Smooth muscle cell (in vitro differentiated cells): ENCODE results near the gene NKD1. TPM values are rescaled to one million over a fixed set of nuclear protein-coding genes. Genes with fewer than 3 reads are reported as not detected.

Experiments
- DNase-seq: peaks from one replicate; lab custom pipeline; 2025; ENCODE audit not compliant: unreplicated experiment; lab: John Stamatoyannopoulos, UW
- H2AFZ ChIP-seq: fragments of 200-600 bp; sonication (generic); 2 replicates; pipeline ENCODE4 v1.6.0; 2016; ENCODE audit warnings: antibody characterized with exemption, low read depth, mild to moderate bottlenecking
- H3F3A ChIP-seq: fragments of 200-600 bp; sonication (generic); 2 replicates; pipeline ENCODE4 v1.6.0; 2017; ENCODE audit warnings: antibody characterized with exemption, low read depth
- H3K27ac ChIP-seq: fragments of 200-600 bp; sonication (generic); 2 replicates; pipeline ENCODE4 v1.5.1; 2016; ENCODE audit warnings: low read depth, mild to moderate bottlenecking
- H3K27me3 ChIP-seq: fragments of 200-600 bp; sonication (generic); 2 replicates; pipeline ENCODE4 v1.6.1; 2016; ENCODE audit warnings: low read depth, mild to moderate bottlenecking
- H3K36me3 ChIP-seq: fragments of 200-600 bp; sonication (generic); 2 replicates; pipeline ENCODE4 v1.5.1; 2016; ENCODE audit warnings: low read depth
- H3K4me1 ChIP-seq: fragments of 200-600 bp; sonication (generic); 2 replicates; pipeline ENCODE4 v1.5.1; 2016; ENCODE audit warnings: low read depth
- H3K4me2 ChIP-seq: fragments of 200-600 bp; sonication (generic); 2 replicates; pipeline ENCODE4 v1.6.0; 2016; ENCODE audit warnings: mild to moderate bottlenecking
- H3K4me3 ChIP-seq: fragments of 200-600 bp; sonication (generic); 2 replicates; pipeline ENCODE4 v1.5.1; 2016; ENCODE audit warnings: mild to moderate bottlenecking
- H3K79me2 ChIP-seq: fragments of 200-600 bp; sonication (generic); 2 replicates; pipeline ENCODE4 v1.6.0; 2016; ENCODE audit warnings: low read depth, mild to moderate bottlenecking
- H3K9ac ChIP-seq: fragments of 200-600 bp; sonication (generic); 2 replicates; pipeline ENCODE4 v1.6.0; 2016; ENCODE audit warnings: low read depth
- H3K9me3 ChIP-seq: fragments of 200-600 bp; sonication (generic); replicated peaks from 2 replicates; pipeline ENCODE4 v1.5.1; 2016; ENCODE audit warnings: low read depth
- H4K20me1 ChIP-seq: fragments of 200-600 bp; sonication (generic); 2 replicates; pipeline ENCODE4 v1.6.0; 2016; ENCODE audit warnings: low read depth
- WGBS: methylation state at CpG from one replicate; pipeline ENCODE4 v1.1.7; 2016; ENCODE audit warnings: low lambda C conversion rate; 5-methylcytosine and 5-hydroxymethylcytosine counted together
- polyA plus RNA-seq: library from polyadenylated mRNA; unstranded; fragments of >200 nt; fragmentation: Nextera tagmentation; extraction: Ambion mirVana; gene quantifications from 2 replicates; pipeline ENCODE4 v1.2.1, GENCODE V29; 2016
- total RNA-seq: library from RNA; depleted of rRNA; stranded (reverse); fragments of >200 nt; gene quantifications from 2 replicates; pipeline ENCODE4 v1.2.3, GENCODE V29; 2014
- TF ChIP-seq, protein P1 (sequence below): fragments of 200-600 bp; sonication (generic); IDR thresholded peaks from 2 replicates; pipeline ENCODE4 v1.5.1; 2017; ENCODE audit warnings: borderline replicate concordance, mild to moderate bottlenecking, antibody characterized with exemption; ENCODE audit not compliant: insufficient read depth, poor library complexity, severe bottlenecking

Gene NKD1
- total and polyA plus RNA-seq, 2 experiments from 2014 or later: 4.5 to 18.8 TPM

DNA sequence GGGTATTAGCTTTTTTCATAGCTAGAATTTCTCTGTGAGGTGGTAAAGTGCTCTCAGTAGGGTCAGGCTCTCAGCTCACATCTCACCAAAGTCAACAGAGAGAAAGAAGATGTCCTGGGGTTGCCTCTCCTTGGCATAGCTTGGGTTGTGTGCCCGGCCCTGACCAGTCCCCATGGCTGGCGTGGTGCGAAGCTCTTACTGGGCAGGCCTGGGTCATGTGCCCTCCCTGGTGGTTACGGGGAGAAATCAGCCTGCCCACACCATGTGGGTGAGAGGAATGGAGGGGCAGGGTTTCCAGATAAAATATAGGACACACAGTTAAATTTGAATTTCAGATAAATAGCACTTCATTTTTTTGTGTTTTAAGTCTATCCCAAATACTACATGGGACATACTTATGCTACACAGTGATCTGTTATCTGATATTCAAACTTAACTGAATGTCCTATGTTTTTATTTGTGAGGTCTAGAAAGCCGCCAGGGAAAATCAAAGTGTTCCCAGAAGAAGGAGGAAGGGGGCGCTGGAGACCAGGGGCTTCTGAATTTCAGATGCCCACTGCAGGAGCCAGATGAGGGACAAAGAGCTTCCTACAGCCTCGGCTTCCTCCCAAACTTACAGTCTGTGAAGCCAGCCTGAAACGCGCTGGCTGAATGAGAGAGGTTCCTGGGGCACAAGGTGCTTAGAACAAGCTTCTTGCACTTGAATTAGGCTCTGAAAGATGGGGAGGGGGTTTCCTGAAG is 45.4 kb downstream of the NKD1 start:
- Histone ChIP-seq H3F3A (no peaks in the 10 kb centered on the region), H4K20me1 (no peaks in the 10 kb centered on the region), H3K79me2 (no peaks in the 10 kb centered on the region), H3K9me3 (no peaks in the 10 kb centered on the region), H3K27me3 (no peaks in the 10 kb centered on the region), H3K4me2 (no peak overlapping the region), H3K36me3 (no peaks in the 10 kb centered on the region), H3K4me1 (peaks cover 7% of the 10 kb centered on the region), H2AFZ (no peak overlapping the region), H3K4me3 (no peak overlapping the region), H3K27ac (no peak overlapping the region), H3K9ac (no peak overlapping the region)
- TF ChIP-seq, protein P1, sequence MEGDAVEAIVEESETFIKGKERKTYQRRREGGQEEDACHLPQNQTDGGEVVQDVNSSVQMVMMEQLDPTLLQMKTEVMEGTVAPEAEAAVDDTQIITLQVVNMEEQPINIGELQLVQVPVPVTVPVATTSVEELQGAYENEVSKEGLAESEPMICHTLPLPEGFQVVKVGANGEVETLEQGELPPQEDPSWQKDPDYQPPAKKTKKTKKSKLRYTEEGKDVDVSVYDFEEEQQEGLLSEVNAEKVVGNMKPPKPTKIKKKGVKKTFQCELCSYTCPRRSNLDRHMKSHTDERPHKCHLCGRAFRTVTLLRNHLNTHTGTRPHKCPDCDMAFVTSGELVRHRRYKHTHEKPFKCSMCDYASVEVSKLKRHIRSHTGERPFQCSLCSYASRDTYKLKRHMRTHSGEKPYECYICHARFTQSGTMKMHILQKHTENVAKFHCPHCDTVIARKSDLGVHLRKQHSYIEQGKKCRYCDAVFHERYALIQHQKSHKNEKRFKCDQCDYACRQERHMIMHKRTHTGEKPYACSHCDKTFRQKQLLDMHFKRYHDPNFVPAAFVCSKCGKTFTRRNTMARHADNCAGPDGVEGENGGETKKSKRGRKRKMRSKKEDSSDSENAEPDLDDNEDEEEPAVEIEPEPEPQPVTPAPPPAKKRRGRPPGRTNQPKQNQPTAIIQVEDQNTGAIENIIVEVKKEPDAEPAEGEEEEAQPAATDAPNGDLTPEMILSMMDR: peak; percentile 16
- WGBS: 79% methylated on average over 9 of the region's 9 CpGs
- DNase-seq: no peak

DNA sequence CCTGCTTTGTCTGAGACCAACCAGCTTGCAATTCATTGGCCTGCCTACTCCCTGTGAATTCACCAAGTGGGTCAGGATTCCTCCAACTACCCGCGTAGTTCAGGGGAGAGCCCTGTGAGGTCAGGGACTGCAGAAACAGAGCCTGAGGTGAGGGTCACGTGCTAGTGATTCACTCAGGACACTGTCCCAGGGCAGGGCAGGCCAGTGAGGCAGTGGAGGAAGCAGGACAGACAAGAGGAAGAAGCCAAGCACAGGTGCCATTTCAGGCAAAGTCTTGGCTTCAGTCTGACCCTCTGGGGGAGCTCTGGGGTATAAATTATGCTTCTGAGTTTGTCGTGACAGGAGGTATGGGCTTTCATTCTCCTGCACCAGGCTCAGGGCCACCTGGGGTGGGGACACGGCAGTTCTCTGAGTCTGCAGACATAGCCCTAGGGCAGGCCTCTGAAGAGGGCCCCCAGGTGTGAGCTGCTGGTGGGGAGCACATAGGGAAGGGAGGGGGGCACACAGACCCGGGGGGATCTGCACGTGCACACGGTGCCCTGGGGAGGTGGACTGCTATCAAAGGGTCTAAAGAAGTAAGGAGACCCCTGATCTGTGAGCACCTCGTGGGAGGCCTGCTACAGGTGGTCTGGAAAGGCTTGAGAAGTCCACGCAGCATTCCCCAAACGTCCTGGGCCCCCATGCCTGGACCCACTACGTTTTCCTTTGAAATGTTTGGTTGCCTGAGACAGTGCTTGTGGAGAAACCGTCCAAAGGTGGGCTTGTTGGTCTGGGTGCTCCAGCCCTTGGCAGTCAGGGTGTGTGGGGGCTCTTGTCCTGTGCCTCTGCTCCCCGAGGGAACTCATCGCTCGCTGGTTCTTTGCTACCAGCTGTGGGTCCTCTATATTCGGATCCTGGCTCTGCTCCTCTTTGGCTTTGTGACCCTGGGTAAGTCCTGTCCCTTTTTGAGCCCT is 46.4 kb downstream of the NKD1 start:
- Histone ChIP-seq H3F3A (no peaks in the 10 kb centered on the region), H3K4me1 (peaks cover 7% of the 10 kb centered on the region), H3K9me3 (no peaks in the 10 kb centered on the region), H3K27me3 (no peaks in the 10 kb centered on the region), H3K27ac (no peak overlapping the region), H2AFZ (no peak overlapping the region), H3K9ac (no peak overlapping the region), H3K4me2 (no peak overlapping the region), H3K79me2 (no peaks in the 10 kb centered on the region), H3K36me3 (no peaks in the 10 kb centered on the region), H4K20me1 (no peaks in the 10 kb centered on the region), H3K4me3 (no peak overlapping the region)
- WGBS: 92% methylated on average over 17 of the region's 17 CpGs
- no peak for DNase-seq
- TF ChIP-seq, protein P1: no peak

DNA sequence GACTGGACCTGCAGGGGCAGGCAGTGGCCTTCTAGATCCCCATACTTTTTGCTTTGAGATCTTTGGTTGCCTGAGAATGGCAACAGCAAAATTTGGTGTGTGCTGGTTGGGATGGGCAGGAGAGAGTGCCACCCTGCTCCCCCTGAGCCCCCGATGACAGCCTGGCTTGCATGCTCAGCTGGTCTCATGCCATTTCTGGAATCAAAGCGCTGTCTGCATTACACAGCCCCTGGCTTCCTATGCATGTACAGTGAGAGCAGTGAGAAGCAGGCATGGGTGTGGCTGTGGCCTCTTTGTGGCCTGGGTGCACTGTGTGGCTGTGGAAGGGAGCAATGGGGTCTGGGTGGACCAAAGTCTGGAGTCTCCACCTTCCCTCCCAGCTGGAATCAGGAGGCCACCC is 47.7 kb downstream of the NKD1 start:
- H3F3A ChIP-seq: peaks cover 10% of the 10 kb centered on the region
- H3K4me2 ChIP-seq: no peak overlapping the region
- H2AFZ ChIP-seq: no peak overlapping the region
- no peak overlapping the region for H3K9ac ChIP-seq
- H3K27me3 ChIP-seq: no peaks in the 10 kb centered on the region
- no peaks in the 10 kb centered on the region for H4K20me1 ChIP-seq
- no peak overlapping the region for H3K27ac ChIP-seq
- DNase-seq: no peak
- H3K36me3 ChIP-seq: no peaks in the 10 kb centered on the region
- 98% methylated on average over 2 of the region's 2 CpGs for WGBS
- TF ChIP-seq, protein P1: no peak
- H3K4me3 ChIP-seq: no peak overlapping the region
- no peaks in the 10 kb centered on the region for H3K79me2 ChIP-seq
- no peaks in the 10 kb centered on the region for H3K9me3 ChIP-seq
- peaks cover 11% of the 10 kb centered on the region for H3K4me1 ChIP-seq
